ENCODE results near the gene OR2Y1. TPM values are rescaled to one million over a fixed set of nuclear protein-coding genes. Genes with fewer than 3 reads are reported as not detected.

The OR2Y1 gene
- total and polyA plus RNA-seq, 2 of the 4 experiments (the other 2 are of a cell fraction) = not detected

GRCh38 chr5:180783340-180784052 lies 43.6 kb upstream of the OR2Y1 start (continued):
- TF ChIP-seq CTCF (conservative IDR thresholded peaks at IDR 0.05; ENCODE audit: low read depth, low read length) = no peak

GRCh38 chr5:180782748-180783147 lies 42.9 kb upstream of the OR2Y1 start:
- Histone ChIP-seq H3K4me1 (ENCODE audit: control insufficient read depth, insufficient read depth, low read length) (peaks cover 25% of the 10 kb centered on the region), H3K27me3 (ENCODE audit: control insufficient read depth, insufficient read depth, low read length) (no peaks in the 10 kb centered on the region), H4K91ac (ENCODE audit: insufficient read depth, low read depth, low read length) (no peak overlapping the region), H3K79me1 (ENCODE audit: low read depth in 1 of 2, low read length in 2 of 2) (peaks cover 13 to 31% of the 10 kb centered on the region in 2 experiments; a peak in 3 of 4 replicates), H3K56ac (ENCODE audit: extremely low read depth, insufficient read depth, low read length) (no peak overlapping the region), H2AK9ac (replicated peaks; ENCODE audit: low read depth, low read length, poor library complexity) (no peak overlapping the region), H3K18ac (ENCODE audit: low read depth, low read length) (no peak overlapping the region), H3K4ac (ENCODE audit: low read depth, low read length) (no peak overlapping the region), H2BK5ac (ENCODE audit: low read depth, low read length, poor library complexity, severe bottlenecking) (no peak overlapping the region), H4K5ac (ENCODE audit: low read depth, low read length) (no peak overlapping the region), H4K20me1 (ENCODE audit: insufficient read depth, low read length) (peaks cover 5% of the 10 kb centered on the region), H3K27ac (ENCODE audit: insufficient read depth, low read length) (no peak overlapping the region), H3K4me3 (ENCODE audit: insufficient read depth, low read depth, low read length) (no peak overlapping the region), H2BK20ac (ENCODE audit: low read depth, low read length) (no peak overlapping the region), H3K9me3 (ENCODE audit: control insufficient read depth, insufficient read depth, low read length) (no peaks in the 10 kb centered on the region), H2AK5ac (ENCODE audit: low read depth, low read length) (no peak overlapping the region), H3K36me3 (ENCODE audit: control insufficient read depth, insufficient read depth, low read length) (no peaks in the 10 kb centered on the region), H4K8ac (ENCODE audit: low read depth in 2 of 2, low read length in 2 of 2) (no peak overlapping the region), H2BK120ac (ENCODE audit: low read depth, low read length) (no peak overlapping the region), H3K23ac (ENCODE audit: low read depth, low read length) (no peak overlapping the region), H2BK15ac (ENCODE audit: low read depth, low read length) (no peak overlapping the region), H3K14ac (replicated peaks; ENCODE audit: low read depth, low read length) (no peak overlapping the region), H3K9me1 (ENCODE audit: insufficient read depth, low read length) (peaks cover 8% of the 10 kb centered on the region; the same call in 1 of the 2 replicates), H3K9ac (ENCODE audit: low read depth, low read length) (no peak overlapping the region), H2AFZ (replicated peaks; ENCODE audit: low read length, poor library complexity) (no peak overlapping the region), H3K4me2 (ENCODE audit: low read depth, low read length) (no peak overlapping the region)
- in situ Hi-C loops (cut with MboI; ENCODE audit: low sequenced_read_pairs) = loop anchor here (5.0 kb wide), 1 partner anchor 370 kb away; no protein-coding TSS in a partner anchor
- no TSS peak for BruUV-seq (replicated peaks)
- dilution Hi-C loops (cut with HindIII; ENCODE audit: low sequenced_read_pairs, unreplicated experiment) = no loop called here
- WGBS, 2 experiments (ENCODE audit: extremely low coverage in 2 of 2, insufficient read length in 1 of 2) = no CpG with 5 or more reads among the region's 2 CpGs
- ChIA-PET POLR2A (ENCODE audit: unreplicated experiment) (interaction anchor here (0.7 kb wide), 1 partner anchor 24 kb away, joined by 3 read pairs; no protein-coding TSS in a partner anchor), CTCF (no interaction called here)
- no peak for TF ChIP-seq MAFK (IDR thresholded peaks at IDR 0.05; ENCODE audit: low read depth, low read length)
- TF ChIP-seq RAD21 (IDR thresholded peaks at IDR 0.05; ENCODE audit: low read length) = no peak
- TF ChIP-seq CEBPB (IDR thresholded peaks at IDR 0.05; ENCODE audit: low read depth, low read length) = no peak
- no peak for TF ChIP-seq USF2 (IDR thresholded peaks at IDR 0.05; ENCODE audit: low read depth, low read length)
- no peak for TF ChIP-seq RFX5 (IDR thresholded peaks at IDR 0.05; ENCODE audit: low read depth, low read length)
- TF ChIP-seq POLR2A (IDR thresholded peaks at IDR 0.05; ENCODE audit: low read depth, low read length) = no peak
- no peak for TF ChIP-seq SMC3 (IDR thresholded peaks at IDR 0.05; ENCODE audit: low read depth, low read length)
- no peak for TF ChIP-seq MXI1 (IDR thresholded peaks at IDR 0.05; ENCODE audit: borderline replicate concordance, low read depth, low read length)
- no peak for TF ChIP-seq RCOR1 (IDR thresholded peaks at IDR 0.05; ENCODE audit: insufficient replicate concordance, low read length)
- no peak for TF ChIP-seq BHLHE40 (IDR thresholded peaks at IDR 0.05; ENCODE audit: low read depth, low read length)
- no peak for TF ChIP-seq ELK1 (IDR thresholded peaks at IDR 0.05; ENCODE audit: borderline replicate concordance, low read depth, low read length)
- TF ChIP-seq FOS (IDR thresholded peaks at IDR 0.05; ENCODE audit: low read depth, low read length) = no peak
- intact Hi-C loops (cut with micrococcal nuclease) = no loop called here
- DNase-seq (no peak), ATAC-seq (ENCODE audit: low read depth) (no peak)
